ENCODE data around the gene C1orf174. TPM values are rescaled to one million over a fixed set of nuclear protein-coding genes. Genes with fewer than 3 reads are reported as not detected.

The C1orf174 gene
- total RNA-seq, 1 donor from 2014 or later = 19.8 TPM

DNA sequence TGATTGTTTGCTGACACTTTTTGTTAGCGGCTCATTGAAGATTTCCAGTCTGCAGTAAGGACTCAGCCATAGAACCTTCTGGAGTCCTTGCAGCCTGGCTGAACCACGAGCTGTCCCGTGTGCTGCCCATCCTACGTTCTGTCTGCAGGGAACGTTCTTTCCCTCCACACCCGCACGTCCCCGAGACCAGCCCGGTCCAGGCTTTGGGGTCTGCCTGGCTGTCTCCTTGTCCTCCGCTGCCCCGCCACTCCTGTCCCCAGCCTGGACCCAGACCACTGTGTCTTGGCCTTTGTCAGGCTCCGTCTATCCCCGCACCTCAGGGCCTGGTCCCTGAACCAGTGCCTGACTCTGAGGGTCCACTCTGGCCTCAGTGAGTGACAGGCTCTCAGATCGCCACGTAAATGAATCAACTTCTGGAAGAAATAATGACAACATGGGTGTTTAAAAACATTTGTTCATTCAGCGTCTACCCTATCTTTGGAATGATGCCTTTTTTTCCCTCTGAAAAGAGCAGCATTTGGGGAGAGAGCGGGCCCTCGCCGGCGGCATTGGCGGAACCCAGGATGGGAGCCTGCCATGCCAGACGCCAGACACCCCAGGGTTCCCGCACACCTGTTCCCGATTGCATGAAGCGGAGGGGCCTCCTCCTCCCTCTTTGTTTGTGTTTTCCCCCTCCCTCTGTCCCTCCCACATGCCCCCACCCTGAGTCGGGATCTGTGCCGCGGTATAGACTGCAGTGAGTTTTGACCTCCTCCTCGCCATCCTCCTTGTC is 43.9 kb upstream of the C1orf174 start:
- intact Hi-C loops (cut with DNase I) = no loop called here
- no peak overlapping the region for H3K4me3 ChIP-seq
- TF ChIP-seq, protein P1, sequence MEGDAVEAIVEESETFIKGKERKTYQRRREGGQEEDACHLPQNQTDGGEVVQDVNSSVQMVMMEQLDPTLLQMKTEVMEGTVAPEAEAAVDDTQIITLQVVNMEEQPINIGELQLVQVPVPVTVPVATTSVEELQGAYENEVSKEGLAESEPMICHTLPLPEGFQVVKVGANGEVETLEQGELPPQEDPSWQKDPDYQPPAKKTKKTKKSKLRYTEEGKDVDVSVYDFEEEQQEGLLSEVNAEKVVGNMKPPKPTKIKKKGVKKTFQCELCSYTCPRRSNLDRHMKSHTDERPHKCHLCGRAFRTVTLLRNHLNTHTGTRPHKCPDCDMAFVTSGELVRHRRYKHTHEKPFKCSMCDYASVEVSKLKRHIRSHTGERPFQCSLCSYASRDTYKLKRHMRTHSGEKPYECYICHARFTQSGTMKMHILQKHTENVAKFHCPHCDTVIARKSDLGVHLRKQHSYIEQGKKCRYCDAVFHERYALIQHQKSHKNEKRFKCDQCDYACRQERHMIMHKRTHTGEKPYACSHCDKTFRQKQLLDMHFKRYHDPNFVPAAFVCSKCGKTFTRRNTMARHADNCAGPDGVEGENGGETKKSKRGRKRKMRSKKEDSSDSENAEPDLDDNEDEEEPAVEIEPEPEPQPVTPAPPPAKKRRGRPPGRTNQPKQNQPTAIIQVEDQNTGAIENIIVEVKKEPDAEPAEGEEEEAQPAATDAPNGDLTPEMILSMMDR (IDR thresholded peaks at IDR 0.05) = no peak
- no peaks in the 10 kb centered on the region for H3K36me3 ChIP-seq
- H3K27me3 ChIP-seq (ENCODE audit: low read depth) = peaks cover 43% of the 10 kb centered on the region
- ATAC-seq (no peak), DNase-seq (no peak)
- no peaks in the 10 kb centered on the region for H3K9me3 ChIP-seq
- H3K4me1 ChIP-seq = no peaks in the 10 kb centered on the region
- H3K27ac ChIP-seq = no peak overlapping the region

DNA sequence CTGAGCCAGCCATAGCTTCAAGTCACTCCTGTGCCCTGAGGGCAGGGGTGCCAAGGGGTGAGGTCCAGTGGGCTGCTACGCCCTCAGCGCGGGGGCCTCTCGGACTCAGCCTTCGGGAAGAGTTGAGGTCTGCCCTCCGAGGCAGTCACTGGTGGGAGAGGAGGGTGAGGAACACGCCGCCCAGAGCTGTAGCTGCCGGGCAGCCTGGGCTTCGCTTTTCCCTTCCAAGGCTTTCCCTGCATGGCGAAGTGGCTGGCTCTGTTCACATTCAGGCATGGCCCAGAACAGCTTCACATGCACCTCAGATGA is 43.0 kb upstream of the C1orf174 start:
- peaks cover 37% of the 10 kb centered on the region for H3K27me3 ChIP-seq (ENCODE audit: low read depth)

DNA sequence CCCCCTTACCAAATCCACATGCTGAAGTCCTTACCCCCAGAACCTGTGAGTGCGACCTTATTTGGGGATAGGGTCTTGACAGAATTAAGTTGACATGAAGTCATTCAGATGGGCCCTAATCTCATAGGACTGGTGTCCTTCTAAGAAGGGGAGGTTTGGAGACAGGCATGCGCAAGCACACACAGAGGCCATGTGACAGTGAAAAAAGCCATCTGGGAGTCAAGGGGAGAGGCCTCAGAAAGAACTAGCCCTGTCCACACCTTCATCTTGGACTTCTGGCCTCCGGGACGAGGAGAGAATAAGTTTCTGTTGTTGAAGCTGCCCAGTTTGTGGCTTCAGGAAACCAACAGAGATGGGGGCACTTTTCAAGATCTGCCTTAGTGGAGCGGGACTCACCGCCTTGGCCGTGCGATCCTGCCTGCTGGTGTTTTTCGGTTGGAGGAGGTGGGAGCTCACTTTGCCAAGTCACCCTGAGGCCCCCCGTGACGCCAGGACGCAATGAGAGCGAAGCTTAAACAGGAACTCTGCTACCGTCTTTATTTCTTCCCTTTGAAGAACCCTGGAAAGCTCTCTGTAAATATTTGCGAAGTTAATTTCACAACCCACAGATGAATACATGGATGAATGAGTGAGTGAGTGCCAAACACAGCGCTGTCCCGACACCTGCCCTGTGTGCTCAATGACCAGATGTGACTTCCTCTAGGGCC is 42.5 kb upstream of the C1orf174 start:
- Histone ChIP-seq H3K36me3 (no peaks in the 10 kb centered on the region), H3K27me3 (ENCODE audit: low read depth) (peaks cover 37% of the 10 kb centered on the region), H3K27ac (no peak overlapping the region), H3K4me1 (no peaks in the 10 kb centered on the region), H3K9me3 (no peaks in the 10 kb centered on the region), H3K4me3 (no peak overlapping the region)
- intact Hi-C loops (cut with DNase I) = no loop called here
- TF ChIP-seq, protein P1 (IDR thresholded peaks at IDR 0.05) = no peak
- ATAC-seq = peak in 1 of 2 donors; percentile 36
- DNase-seq = no peak

More for the DNA sequence above, 43.0 kb upstream of the C1orf174 start:
- no peak overlapping the region for H3K4me3 ChIP-seq
- intact Hi-C loops (cut with DNase I) = no loop called here
- H3K4me1 ChIP-seq = no peaks in the 10 kb centered on the region
- no peak overlapping the region for H3K27ac ChIP-seq
- no peaks in the 10 kb centered on the region for H3K36me3 ChIP-seq
- TF ChIP-seq, protein P1 (IDR thresholded peaks at IDR 0.05) = no peak
- ATAC-seq = no peak
- H3K9me3 ChIP-seq = no peaks in the 10 kb centered on the region
- DNase-seq = no peak

DNA sequence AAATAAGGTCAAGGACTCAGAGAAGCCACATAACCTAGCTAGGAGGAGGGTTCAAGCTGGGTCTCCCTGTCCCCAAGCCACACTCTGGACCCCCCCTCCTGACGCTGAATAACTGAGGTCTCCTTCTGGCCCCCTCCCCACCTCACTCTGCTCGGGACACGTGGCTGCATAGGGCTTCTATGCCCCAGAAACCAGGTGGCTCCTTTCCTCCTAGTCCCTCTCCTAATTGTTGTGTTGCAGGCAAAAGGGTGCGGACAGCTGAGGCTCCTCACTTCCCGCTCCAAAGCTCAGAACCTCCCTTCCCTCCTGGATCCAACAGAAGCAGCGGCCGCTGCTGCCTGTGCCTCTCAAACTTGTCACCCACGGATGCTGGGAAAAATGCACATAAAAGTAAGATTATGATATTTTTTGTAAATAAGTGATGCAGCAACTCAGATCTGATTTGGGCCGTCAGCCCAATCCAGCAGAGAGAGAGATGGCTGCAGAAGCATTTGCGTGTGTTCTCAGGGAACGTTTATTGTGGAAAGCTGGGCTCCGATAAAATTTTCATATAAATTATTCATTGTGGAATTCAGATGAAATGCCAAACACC is 40.8 kb upstream of the C1orf174 start:
- H3K36me3 ChIP-seq = no peaks in the 10 kb centered on the region
- H3K9me3 ChIP-seq = no peaks in the 10 kb centered on the region
- H3K4me1 ChIP-seq = no peaks in the 10 kb centered on the region
- H3K4me3 ChIP-seq = no peak overlapping the region
- intact Hi-C loops (cut with DNase I) = no loop called here
- ATAC-seq (no peak), DNase-seq (no peak)
- TF ChIP-seq, protein P1 (IDR thresholded peaks at IDR 0.05) = no peak
- H3K27ac ChIP-seq = no peak overlapping the region
- H3K27me3 ChIP-seq (ENCODE audit: low read depth) = peaks cover 32% of the 10 kb centered on the region

DNA sequence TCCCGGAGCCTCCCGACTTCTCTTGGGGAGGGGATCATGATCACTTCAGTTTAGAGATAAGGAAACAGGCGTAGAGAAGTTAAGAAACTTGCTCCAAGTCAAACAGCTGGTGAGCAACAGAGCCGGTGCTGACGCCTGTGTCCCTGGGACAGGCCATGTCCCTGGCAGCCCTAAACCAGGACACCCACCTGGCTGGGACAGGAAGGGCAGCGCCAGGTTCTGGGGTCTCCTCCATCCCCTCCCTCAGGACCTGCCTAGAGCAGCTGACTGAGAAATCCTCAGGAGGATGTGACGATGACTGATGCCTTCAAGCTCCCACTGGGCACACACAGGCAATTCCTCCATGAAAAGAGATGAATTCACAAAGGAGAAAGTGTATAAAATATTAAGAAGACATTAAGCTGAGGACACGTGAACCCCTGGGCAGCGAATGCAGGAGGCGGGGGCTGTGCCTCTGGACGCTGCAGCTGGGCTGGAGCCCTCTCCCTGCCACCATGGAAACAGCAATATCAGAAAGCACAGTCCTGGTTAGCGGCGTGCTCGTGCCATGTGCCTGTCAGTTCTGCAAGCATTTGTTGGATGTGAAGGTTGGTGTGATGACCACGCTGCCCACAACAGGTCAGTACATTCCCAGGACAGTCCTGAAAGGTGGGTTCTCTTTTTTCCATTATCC is 40.1 kb upstream of the C1orf174 start:
- H3K27me3 ChIP-seq (ENCODE audit: low read depth) = peaks cover 28% of the 10 kb centered on the region
- H3K9me3 ChIP-seq = no peaks in the 10 kb centered on the region
- intact Hi-C loops (cut with DNase I) = no loop called here
- H3K4me1 ChIP-seq = no peaks in the 10 kb centered on the region
- H3K36me3 ChIP-seq = no peaks in the 10 kb centered on the region
- no peak for ATAC-seq
- H3K4me3 ChIP-seq = no peak overlapping the region
- TF ChIP-seq, protein P1 (IDR thresholded peaks at IDR 0.05) = no peak
- H3K27ac ChIP-seq = no peak overlapping the region
- DNase-seq = no peak
